SU-DHL-6 (cell line): ENCODE measurements around the gene PKHD1.
A peak's percentile ranks its signal among the peaks of the same experiment; 100 is the strongest.

ENCODE experiments used
- CTCF ChIP-seq: fragments of 200-600 bp; sonication (generic); IDR thresholded peaks from one replicate; pipeline ENCODE4 v1.5.1; 2017; ENCODE audit warnings: antibody characterized with exemption, mild to moderate bottlenecking, low read length, moderate library complexity; ENCODE audit not compliant: insufficient read depth, poor library complexity, severe bottlenecking
- EZH2phosphoT487 ChIP-seq: fragments of 200-600 bp; sonication (generic), shearing (Covaris generic); conservative IDR thresholded peaks from 2 replicates; pipeline ENCODE4 v1.6.1; 2018; ENCODE audit warnings: mild to moderate bottlenecking, antibody characterized with exemption, low read length, moderate library complexity, mixed read lengths

DNA sequence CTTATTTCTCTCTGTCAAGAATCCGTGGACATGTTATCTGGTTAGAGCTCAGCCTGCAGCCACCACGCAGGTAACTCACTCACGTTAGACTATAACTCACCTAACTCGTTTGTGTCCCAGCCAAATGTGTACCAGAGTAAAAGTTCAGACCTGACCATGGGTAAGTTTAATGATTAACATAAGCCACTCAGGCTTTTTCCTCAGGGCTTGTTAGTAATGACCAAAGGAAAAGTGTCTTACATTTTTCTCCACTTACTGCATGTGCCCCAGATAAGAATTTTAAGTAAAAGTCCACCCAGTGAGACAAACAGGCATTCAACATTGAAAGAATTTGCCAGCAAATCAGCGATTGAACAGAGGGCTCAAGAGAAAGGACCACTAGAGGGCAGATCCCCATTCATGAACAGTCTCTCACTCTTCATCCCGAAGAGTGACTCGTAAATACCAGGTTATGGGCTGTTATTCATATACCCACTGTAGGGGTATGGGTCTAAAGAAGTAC, at the start of gene PKHD1:
- TF ChIP-seq CTCF (peak; percentile 62), EZH2phosphoT487 (no peak)
